NCI-H1417 treated with DMSO at 0.1 percent for 48 hours (cell line): ENCODE data around the gene DTNB.
"Not testable (repeated sequence)": the region's sequence is repeated elsewhere in the genome, so short reads cannot be mapped to it uniquely, and the experiment has no call there.

Experiments
- DNase-seq: peaks from one replicate; lab custom pipeline; 2025; lab: John Stamatoyannopoulos, UW

DTNB gene

DNA sequence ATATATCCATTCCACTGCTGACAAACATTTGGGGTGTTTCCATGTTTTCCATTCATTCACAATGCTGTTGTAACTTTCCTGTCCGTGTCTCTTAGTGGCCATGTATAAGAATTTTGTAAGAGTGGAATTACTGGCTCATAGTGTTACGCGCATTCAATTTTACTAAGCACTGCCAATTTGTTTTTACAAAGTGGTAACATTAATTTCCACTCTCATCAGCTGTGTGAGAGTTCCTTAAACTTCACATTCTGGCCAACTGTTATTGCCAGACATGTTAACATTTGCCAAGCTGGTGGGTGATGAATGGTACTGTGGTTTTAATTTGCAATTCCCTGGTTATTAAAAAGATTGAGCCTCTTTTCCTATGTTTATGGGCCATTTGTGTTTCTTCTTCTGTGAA lies 134.2 kb downstream of the DTNB start:
- no peak for DNase-seq

DNA sequence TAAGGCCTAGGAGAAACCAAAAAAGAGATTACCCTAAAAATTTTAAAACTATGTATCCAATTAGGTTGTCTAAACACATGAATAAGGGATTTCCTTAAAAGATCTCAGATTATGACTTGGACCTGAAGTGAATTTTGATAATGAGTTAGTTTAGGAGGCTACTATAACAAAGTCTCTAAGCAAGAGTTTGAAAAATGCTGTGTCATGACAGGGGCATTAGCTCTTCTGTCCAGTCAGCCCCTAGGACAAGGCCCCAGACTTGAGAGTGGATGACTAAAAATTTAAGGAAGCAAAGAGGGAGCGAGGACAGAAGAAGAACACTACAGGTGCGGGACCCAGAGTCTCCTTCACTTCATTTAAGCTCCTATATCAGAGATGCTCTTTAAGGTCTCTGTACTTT lies 135.9 kb downstream of the DTNB start:
- DNase-seq: no peak

DNA sequence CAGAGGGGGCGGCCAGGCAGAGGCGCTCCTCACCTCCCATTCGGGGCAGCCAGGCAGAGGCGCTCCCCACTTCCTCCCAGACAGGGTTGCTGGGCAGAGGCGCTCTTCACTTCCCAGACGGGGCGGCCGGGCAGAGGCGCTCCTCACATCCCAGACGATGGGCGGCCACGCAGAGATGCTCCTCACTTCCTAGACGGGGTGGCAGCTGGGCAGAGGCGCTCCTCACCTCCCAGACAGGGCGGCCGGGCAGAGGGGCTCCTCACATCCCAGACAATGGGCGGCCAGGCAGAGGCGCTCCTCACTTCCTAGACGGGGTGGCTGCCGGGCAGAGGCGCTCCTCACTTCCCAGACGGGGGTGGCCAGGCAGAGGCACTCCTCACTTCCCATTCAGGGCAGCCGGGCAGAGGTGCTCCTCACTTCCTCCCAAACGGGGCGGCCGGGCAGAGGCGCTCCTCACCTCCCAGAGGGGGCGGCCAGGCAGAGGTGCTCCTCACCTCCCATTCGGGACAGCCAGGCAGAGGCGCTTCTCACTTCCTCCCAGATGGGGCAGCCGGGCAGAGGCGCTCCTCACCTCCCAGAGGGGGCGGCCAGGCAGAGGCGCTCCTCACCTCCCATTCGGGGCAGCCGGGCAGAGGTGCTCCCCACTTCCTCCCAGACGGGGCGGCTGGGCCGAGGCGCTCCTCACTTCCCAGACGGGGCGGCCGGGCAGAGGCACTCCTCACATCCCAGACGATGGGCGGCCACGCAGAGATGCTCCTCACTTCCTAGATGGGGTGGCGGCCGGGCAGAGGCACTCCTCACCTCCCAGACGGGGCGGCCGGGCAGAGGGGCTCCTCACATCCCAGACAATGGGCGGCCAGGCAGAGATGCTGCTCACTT lies 137.7 kb downstream of the DTNB start:
- not testable (repeated sequence) for DNase-seq

DNA sequence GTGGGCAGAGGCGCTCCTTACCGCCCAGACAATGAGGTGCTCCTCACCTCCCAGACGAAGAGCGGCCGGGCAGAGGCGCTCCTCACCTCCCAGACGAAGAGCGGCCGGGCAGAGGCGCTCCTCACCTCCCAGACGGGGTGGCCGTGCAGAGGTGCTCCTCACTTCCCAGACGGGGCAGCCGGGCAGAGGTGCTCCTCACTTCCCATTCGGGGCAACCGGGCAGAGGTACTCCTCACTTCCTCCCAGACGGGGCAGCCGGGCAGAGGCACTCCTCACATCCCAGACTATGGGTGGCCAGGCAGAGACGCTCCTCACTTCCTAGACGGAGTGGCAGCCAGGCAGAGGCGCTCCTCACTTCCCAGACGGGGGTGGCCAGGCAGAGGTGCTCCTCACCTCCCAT lies 138.4 kb downstream of the DTNB start:
- not testable (repeated sequence) for DNase-seq

DNA sequence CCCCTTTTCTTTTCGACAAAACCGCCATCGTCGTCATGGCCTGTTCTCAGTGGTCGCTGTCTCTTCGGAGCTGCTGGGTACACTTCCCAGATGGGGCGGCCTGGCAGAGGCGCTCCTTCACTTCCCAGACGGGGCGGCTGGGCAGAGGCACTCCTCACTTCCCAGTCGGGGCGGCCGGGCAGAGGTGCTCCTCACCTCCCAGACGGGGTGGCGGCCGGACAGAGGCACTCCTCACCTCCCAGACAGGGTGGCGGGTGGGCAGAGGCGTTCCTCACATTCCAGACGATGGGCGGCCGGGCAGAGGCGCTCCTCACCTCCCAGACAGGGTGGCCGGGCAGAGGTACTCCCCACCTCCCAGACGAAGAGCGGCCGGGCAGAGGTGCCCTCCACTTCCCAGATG lies 138.9 kb downstream of the DTNB start:
- DNase-seq: no peak

DNA sequence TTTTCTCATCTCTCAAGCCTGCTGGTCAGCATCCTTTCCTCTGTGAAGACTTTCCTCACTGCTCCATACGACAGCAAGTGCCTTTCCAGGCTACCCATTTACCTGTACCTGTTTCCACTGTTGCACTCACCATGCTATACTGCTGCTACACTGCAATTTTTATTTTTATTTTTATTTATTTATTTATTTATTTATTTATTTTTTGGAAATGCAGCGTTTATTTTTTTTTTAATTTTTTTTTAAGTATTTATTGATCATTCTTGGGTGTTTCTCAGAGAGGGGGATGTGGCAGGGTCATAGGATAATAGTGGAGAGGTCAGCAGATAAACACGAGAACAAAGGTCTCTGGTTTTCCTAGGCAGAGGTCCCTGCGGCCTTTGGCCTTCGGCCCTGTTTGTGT lies 139.6 kb downstream of the DTNB start:
- DNase-seq: not testable (repeated sequence)

DNA sequence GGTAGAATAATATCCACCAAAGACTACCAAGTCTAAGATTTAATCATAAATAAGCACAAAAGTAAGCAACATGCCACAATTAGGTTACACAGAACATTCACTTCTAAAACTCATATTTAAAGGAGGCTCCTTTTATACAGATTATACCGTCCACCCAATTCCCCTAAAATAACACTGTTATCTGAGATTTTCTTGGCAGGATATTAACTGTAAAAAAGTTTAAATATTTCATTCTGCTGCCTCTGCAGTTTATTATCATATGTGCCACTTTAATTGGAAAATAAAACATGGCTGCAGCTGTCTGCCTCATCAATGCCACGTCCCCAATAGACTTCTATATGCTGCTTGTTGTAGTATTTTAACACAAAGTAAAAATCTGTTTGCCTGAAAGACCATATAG lies 140.9 kb downstream of the DTNB start:
- no peak for DNase-seq

DNA sequence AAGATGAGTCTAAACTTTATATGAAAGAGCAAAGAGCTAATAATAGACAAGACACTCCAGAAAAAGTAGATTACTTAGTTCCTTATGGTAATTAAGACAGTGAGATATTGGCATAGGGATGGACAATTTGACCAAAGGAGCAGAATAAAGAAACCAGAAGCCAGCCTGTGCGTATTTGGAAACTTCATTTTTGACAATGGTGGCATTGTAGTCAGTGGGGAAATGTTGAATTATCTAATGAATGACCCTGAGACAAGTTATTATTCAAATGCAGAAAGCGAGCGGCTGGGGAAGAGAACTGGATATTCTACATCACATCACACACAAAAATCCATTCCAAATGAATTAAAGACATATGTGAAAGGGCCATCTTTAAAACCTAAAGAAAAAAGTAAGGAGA lies 144.3 kb downstream of the DTNB start:
- no peak for DNase-seq

DNA sequence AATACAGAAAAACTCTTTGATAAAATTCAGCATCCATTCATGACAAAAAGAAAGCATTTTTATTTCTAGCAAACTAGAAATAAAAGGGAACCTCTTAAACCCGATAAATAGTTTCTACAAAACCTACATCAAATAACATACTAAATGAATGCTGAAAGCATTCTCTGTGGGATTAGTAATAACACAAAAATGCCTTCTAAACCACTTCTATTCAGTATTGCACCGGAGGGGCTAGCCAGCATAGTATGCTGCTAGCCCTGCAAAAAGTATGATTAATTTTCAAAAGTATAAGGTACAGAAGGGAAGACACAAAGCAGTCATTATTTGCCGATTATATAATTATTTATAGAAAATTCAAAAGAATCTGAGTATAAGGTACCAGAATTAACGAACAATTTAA lies 145.2 kb downstream of the DTNB start:
- DNase-seq: no peak

DNA sequence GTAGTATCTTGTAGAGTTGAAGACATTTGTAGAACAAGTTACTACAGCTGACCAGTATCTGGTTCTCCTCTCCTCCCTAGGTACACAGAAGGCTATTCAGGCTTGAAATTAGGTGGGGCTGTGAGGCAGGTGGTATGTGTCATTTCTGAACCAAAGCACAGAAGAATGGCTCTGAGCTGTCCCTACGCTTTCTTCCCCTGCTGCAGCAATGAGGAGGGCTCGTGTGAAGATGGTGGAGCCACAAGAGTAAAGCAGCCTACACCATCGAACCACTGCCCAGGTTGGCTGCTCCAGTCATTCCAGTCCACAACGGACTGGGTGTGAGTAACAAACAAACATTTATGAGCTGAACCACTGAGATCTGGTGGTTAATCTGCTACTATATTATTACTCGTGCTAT lies 148.9 kb downstream of the DTNB start:
- DNase-seq: no peak

DNA sequence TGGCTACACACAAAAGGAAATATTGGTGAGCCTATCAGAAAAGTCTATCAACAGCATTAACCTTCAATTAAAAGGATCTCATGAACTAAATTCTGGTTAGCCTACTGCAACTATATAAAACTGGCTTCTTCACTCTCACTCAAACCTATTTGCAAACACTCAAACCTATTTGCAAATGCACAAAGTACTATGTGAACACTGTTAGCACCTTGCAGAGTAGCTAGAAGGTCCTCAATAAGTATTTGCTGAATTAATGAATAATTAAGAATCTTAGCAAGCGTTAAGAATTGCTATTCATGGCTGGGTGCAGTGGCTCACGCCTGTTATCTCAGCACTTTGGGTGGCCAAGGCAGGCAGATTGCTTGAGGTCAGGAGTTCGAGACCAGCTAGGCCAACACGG lies 150.3 kb downstream of the DTNB start:
- no peak for DNase-seq

DNA sequence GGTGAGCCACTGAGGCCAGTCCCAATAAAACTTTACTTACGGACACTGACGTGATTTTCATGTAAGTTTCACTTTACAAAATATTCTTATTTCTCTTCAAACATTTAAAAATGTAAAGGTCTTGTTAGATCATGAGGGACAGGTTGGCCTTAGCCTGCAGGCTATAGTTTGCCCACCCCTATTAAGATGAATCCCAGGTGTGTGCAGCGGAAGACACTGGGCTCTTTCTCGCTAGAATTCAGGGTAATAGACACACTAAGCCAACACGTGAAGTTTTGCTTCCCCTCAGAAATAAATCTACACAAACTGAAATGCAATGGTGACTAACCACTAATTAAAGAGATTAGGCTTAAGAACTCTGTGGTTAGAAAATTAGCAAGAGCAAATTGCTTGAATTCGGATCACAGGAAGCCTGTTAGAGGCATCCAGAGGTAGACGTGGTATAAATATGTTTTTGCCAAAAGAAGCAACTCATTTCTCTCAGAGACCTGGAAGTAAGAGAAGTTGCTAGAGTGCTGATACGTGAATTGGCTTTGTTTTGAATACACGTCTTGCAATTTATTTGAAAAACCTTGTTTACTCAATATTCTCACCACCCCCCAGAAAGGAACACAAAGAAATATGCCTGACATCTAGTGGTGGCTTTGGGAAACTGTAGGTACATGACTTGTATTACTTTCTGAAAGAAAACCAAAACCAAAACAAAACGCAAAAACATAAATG lies 151.6 kb downstream of the DTNB start:
- peak; percentile 18 for DNase-seq

DNA sequence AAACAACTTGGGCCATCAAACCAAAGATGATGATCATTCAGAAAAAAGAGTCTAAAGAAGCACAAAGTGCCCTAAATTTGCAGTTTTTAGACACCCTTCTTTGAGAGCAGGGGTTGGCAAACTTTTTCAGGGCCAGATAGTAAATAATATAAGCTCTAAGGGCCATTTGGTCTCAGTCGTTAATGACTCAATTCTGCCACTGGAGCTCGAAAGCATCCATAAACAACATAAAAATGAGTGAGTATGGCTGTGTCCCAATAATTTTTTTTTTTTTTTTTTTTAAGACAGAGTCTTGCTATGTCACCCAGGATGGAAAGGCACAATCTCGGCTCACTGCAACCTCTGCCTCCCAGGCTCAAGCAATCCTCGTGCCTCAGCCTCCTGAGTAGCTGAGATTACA lies 152.3 kb downstream of the DTNB start:
- no peak for DNase-seq

DNA sequence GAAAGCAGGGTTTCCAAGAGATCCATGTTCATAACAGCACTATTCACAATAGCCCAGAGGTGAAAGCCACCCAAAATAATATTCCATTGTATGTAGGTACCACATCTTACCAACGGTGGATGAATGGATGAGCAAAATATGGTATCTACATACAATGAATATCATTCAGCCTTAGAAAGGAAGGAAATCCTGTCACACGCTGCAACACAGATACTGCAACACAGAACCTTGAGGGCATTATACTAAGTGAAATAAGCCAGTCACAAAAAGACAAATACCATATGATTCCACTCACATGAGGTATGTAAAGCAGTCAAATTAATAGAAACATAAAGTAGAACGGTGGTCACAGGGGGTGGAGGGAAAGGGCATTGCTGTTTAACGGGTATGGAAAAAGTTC lies 155.7 kb downstream of the DTNB start:
- no peak for DNase-seq

DNA sequence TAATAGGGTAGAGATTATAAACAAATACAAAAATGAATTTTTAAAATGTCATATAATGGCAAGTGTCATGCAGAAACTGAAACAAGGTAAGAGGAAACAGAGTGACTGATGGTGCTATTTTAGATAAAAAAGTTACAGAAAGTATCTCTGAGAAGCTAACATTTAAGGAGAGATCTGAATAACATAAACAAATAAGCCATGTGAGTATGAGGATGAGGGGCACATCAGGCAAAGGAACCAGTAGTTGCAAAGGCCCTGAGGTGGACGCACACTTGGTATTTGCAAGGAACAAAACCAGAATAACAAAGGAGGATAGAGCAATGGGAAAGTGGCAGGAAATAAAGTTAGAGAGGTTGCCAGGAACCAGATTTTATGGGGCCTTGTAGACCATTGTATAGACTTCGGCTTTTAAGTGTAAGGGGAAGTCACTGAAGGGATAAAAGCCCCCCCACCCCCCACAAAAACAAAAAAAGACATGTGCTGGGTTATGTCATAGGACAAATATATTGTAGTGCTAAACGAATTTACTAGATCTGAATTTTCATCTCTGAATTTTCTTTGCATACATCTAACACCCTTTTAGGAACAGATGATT lies 159.2 kb downstream of the DTNB start:
- no peak for DNase-seq

DNA sequence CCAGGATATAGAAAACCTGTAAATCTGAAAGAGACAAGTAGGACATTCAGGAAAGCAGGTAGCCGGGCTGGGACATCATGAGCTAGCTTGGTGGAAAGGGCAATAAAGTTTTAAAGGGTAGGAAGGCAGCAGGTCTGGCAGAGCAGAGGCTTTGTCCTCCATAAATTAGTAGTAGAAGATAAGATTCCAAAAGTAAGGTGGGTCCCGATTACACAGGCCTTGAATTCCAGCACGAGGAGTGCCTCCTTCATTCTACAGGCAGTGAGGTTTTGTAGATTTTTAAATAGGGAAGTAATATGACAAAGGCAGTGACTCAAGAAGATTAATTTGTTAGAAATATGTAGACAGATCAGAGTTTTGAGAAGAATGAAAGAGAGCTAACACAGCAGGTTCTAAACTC lies 160.7 kb downstream of the DTNB start:
- no peak for DNase-seq

DNA sequence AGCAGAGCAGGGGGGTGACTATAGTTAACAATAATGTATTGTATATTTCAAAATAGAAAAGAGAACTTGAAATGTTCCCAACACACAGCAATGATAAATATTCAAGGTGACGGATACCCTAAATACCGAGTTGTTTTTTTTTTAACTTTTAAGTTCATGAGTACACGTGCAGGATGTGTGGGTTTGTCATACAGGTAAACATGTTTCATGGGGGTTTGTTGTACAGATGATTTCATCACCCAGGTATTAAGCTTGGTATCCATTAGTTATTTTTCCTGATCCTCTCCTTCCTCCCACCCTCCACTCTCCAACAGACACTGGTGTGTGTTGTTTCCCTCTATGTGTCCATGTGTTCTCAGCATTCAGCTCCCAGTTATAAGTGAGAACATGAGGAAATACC lies 167.2 kb downstream of the DTNB start:
- DNase-seq: no peak

DNA sequence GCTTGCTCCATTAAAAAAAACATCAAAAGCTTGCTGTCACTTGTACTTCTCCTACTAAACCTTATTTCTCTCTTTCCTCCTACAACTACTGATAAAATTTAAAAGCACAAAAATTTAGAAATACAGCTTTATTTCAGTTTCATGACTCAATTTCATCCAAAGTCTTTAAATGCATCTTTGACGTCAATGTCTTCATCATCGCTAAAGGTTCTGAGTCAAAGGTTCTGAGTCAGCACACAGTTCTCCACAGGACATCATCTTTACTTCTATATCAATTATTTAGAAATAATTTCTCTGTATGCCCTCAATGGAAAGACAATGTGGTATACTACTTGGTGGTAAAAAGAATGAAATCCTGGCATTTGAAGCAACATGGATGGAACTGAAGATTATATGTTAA lies 167.8 kb downstream of the DTNB start:
- no peak for DNase-seq

DNA sequence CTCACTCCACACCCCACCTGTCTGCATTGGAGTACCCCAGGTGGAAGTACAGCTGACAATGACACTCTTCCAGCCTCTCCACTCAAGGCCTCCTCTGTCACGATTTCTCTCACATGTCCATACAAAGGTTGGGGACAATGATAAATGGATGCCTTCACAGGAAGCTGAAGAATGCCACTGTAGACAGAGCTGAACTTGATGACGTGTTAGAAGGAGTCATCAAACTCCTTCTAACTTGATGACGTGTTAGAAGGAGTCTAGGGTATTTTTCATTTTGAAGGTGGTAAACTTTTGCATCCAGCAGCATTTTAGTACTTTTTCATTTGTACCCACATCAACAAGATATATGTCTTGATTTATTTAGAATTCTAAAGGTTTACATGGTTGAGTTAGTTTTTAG lies 168.2 kb downstream of the DTNB start:
- no peak for DNase-seq

DNA sequence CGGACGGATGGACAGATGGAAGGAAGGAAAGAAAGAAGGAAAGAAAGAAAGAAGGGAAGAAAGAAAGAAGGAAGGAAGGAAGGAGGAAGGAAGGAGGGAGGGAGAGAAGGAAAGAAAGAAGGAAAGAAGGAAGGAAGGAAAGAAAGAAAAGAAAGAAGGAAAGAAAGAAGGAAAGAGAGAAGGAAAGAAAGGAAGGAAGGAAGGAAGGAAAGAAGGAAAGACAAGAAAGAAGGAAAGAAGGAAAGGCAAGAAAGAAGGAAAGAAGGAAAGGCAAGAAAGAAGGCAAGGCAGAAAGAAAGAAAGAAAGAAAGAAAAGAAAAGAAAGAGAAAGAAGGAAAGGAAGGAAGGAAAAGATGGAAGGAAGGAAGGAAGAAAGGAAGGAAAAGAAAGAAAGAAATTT lies 169.1 kb downstream of the DTNB start:
- no peak for DNase-seq

DNA sequence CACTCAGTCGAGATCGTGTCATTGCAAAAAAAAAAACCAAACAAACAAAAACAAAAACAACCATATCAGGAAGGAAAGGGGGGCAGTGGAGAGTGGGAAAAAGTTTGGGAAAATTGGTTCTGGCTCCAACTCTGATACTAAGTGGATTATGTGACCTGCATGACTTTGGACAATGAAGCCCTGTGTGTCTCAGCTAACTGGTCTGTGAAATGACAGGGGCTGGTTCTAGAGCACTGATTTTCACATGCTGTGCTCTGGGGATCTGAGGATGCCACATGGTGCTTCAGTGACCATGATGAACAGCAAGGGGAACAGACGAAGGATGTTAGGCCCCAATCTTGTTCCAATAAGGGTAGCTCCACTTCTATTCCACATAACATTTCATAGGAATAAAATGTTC lies 174.2 kb downstream of the DTNB start:
- no peak for DNase-seq

DNA sequence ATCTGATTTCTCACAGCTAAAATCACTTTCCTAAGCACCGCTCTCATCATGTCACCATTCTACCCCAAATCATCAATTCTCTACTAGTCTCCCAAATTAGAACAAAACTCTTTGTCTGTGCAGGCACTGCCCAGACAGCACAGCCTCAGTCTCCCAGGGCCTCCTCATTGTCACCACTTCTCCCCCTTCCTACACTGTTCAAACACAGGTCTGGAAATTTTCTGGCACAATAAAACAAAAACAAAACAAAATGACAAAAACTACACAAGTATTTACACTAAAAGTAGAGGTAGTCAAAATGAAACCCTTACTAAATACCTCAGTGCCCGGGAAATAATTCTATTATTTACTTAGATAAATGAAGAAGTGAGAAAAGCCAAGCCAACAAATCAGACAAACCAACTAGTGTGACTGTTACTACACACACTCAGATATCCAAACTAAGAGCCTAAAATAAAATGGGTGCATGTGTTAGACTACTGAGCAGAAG lies 175.4 kb downstream of the DTNB start:
- DNase-seq: no peak
